Spleen (tissue), 7 donors: ENCODE data around the gene ATOX1.

ENCODE experiments used
- POLR2AphosphoS5 ChIP-seq, 3 donors: sonication (generic); formaldehyde crosslinking; IDR thresholded peaks; one replicate each; pipeline ENCODE4 v1.5.1; 2017; ENCODE audit warnings: antibody characterized with exemption in 3 of 3
- TF ChIP-seq, protein P1 (sequence below), 11 experiments: fragments of 200-600 bp in 7 of 11; fragments of 450-650 bp in 4 of 11; sonication (generic) in 4 of 11; IDR thresholded peaks in 8 of 11; conservative IDR thresholded peaks in 3 of 11; 1 replicate in 7 of 11; 2 replicates in 4 of 11; pipeline versions ENCODE4 v1.4.0 to v1.8.0; 2016 to 2021; ENCODE audit warnings: antibody characterized with exemption in 11 of 11, inconsistent platforms in 4 of 11, mild to moderate bottlenecking in 1 of 11
- donor health status: DM: no; HTN: no; CAD: no; lungs with moderate emphysema.
- donor health status: DM: no; HTN: no; CAD: no.
- donor health status: DM: no; HTN: no; CAD: no.

DNA sequence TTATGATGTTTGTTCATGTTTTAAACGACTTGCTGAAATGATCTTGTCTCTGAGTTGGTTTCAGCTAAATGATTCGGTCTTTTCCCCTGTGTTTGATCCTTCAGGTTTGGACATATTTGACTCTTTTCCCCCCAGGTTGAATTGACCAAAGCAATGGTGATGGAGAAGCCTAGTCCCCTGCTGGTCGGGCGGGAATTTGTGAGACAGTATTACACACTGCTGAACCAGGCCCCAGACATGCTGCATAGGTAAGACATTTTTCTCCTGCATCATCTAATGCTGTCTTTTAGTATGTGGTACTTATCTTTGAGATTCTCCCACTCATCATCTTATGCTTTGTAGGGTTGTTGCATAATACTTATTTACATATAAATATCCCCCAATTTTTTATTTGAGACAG, 28.0 kb upstream of the ATOX1 start:
- TF ChIP-seq, protein P1, sequence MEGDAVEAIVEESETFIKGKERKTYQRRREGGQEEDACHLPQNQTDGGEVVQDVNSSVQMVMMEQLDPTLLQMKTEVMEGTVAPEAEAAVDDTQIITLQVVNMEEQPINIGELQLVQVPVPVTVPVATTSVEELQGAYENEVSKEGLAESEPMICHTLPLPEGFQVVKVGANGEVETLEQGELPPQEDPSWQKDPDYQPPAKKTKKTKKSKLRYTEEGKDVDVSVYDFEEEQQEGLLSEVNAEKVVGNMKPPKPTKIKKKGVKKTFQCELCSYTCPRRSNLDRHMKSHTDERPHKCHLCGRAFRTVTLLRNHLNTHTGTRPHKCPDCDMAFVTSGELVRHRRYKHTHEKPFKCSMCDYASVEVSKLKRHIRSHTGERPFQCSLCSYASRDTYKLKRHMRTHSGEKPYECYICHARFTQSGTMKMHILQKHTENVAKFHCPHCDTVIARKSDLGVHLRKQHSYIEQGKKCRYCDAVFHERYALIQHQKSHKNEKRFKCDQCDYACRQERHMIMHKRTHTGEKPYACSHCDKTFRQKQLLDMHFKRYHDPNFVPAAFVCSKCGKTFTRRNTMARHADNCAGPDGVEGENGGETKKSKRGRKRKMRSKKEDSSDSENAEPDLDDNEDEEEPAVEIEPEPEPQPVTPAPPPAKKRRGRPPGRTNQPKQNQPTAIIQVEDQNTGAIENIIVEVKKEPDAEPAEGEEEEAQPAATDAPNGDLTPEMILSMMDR (IDR thresholded peaks at IDR 0.05 in 8 of 11, conservative IDR thresholded peaks at IDR 0.05 in 3 of 11), result no peak
- no peak for TF ChIP-seq POLR2AphosphoS5 (IDR thresholded peaks at IDR 0.05)
